ENCODE measurements around the gene CNBD2.

- no peak for TF ChIP-seq REST (IDR thresholded peaks at IDR 0.05; ENCODE audit: low read depth)
- TF ChIP-seq EP300 (IDR thresholded peaks at IDR 0.05; ENCODE audit: borderline replicate concordance), result no peak
- TF ChIP-seq FOXM1 (IDR thresholded peaks at IDR 0.05; ENCODE audit: borderline replicate concordance, low read depth), result no peak
- no peak for TF ChIP-seq RAD21 (IDR thresholded peaks at IDR 0.05; ENCODE audit: low read depth)
- TF ChIP-seq EGR1 (IDR thresholded peaks at IDR 0.05), result no peak
- TF ChIP-seq ZBTB7A (IDR thresholded peaks at IDR 0.05; ENCODE audit: low read depth), result no peak
- TF ChIP-seq TAF1 (IDR thresholded peaks at IDR 0.05; ENCODE audit: low read depth), result no peak
- no peak for TF ChIP-seq TEAD4 (IDR thresholded peaks at IDR 0.05)
These were observed 34.5 kb downstream of the CNBD2 start for GRCh38 chr20:36002855-36003254.

All from Ishikawa (cell line).